Gastrocnemius medialis (tissue), 4 donors: ENCODE data around the gene ADARB2. TPM values are rescaled to one million over a fixed set of nuclear protein-coding genes. Genes with fewer than 3 reads are reported as not detected.

Source experiments
- ATAC-seq, 2 donors: fragments of 150-250 bp; one replicate each; pipeline ENCODE4 v1.9.1; 2016
- DNase-seq, 2 donors: peaks; one replicate each; pipeline ENCODE4 v3.0.0-alpha.2; 2019
- H3K27ac ChIP-seq, 4 donors: fragments of 200-600 bp; sonication (generic); 1 replicate in 1 of 4; 2 replicates in 3 of 4; pipeline ENCODE4 v1.5.1; 2016 to 2018; ENCODE audit warnings: mild to moderate bottlenecking in 2 of 4, moderate library complexity in 1 of 4
- H3K27me3 ChIP-seq, 3 donors: fragments of 200-600 bp; sonication (generic) in 2 of 3; 1 replicate in 1 of 3; 2 replicates in 2 of 3; pipeline versions ENCODE4 v1.5.1 to v1.6.0; 2016 to 2019; ENCODE audit warnings: mild to moderate bottlenecking in 1 of 3, moderate library complexity in 1 of 3
- H3K36me3 ChIP-seq, 2 donors: fragments of 200-600 bp; sonication (generic) in 1 of 2; one replicate each; pipeline ENCODE4 v1.5.1; 2017 to 2018
- H3K4me1 ChIP-seq, 2 donors: fragments of 200-600 bp; sonication (generic) in 1 of 2; one replicate each; pipeline ENCODE4 v1.5.1; 2016 to 2017; ENCODE audit warnings: mild to moderate bottlenecking in 2 of 2
- H3K4me3 ChIP-seq, 4 donors: fragments of 200-600 bp; sonication (generic) in 3 of 4; 1 replicate in 1 of 4; 2 replicates in 3 of 4; pipeline ENCODE4 v1.5.1; 2016 to 2019; ENCODE audit warnings: mild to moderate bottlenecking in 2 of 4
- H3K9me3 ChIP-seq, 3 donors: fragments of 200-600 bp; sonication (generic) in 2 of 3; 1 replicate in 1 of 3; 2 replicates in 2 of 3; pipeline ENCODE4 v1.5.1; 2016 to 2019
- CTCF ChIP-seq, 5 experiments: fragments of 450-650 bp in 3 of 5; fragments of 200-600 bp in 2 of 5; sonication (generic) in 2 of 5; IDR thresholded peaks in 4 of 5; conservative IDR thresholded peaks in 1 of 5; 1 replicate in 4 of 5; 2 replicates in 1 of 5; pipeline ENCODE4 v1.5.1; 2016 to 2019; ENCODE audit warnings: antibody characterized with exemption in 5 of 5, mild to moderate bottlenecking in 3 of 5, moderate library complexity in 3 of 5
- POLR2A ChIP-seq, 2 donors: fragments of 450-650 bp; IDR thresholded peaks; one replicate each; pipeline ENCODE4 v1.6.1; 2017; ENCODE audit warnings: antibody characterized with exemption in 2 of 2, mild to moderate bottlenecking in 2 of 2, moderate library complexity in 2 of 2
- in situ Hi-C, 4 donors: fragments of 200-750 bp; cut with MboI; loops; one replicate each; pipeline versions ENCODE4 v1.15.0 to v1.8.0; 2017; ENCODE audit warnings: low sequenced_read_pairs in 4 of 4
- intact Hi-C: fragments of 100-400 bp; cut with DNase I; formaldehyde crosslinking; loops from one replicate; pipeline ENCODE4 v1.15.1; 2023; ENCODE audit warnings: low total_unique reads
- total RNA-seq, 4 donors: library from RNA; depleted of rRNA; stranded (reverse); fragments of >200 nt; gene quantifications; one replicate each; pipeline versions ENCODE4 v1.1.0 to v1.2.3, GENCODE V29; 2016

Gene ADARB2
- total RNA-seq, 4 donors from 2014 or later: 0.07 to 0.87 (median 0.10) TPM

GRCh38 chr10:1651270-1651966 lies 85.9 kb downstream of the ADARB2 start:
- Histone ChIP-seq H3K4me3 (no peak overlapping the region), H3K27me3 (no peaks in the 10 kb centered on the region), H3K27ac (no peak overlapping the region), H3K4me1 (no peaks in the 10 kb centered on the region), H3K9me3 (no peaks in the 10 kb centered on the region), H3K36me3 (no peaks in the 10 kb centered on the region)
- DNase-seq (no peak), ATAC-seq (no peak)
- intact Hi-C loops (no loop called here), in situ Hi-C loops (no loop called here)
- TF ChIP-seq POLR2A (IDR thresholded peaks at IDR 0.05): no peak
- TF ChIP-seq CTCF (IDR thresholded peaks at IDR 0.05 in 4 of 5, conservative IDR thresholded peaks at IDR 0.05 in 1 of 5): no peak

- ATAC-seq (no peak), DNase-seq (no peak)
- no peaks in the 10 kb centered on the region for H3K9me3 ChIP-seq
- in situ Hi-C loops: no loop called here
- H3K36me3 ChIP-seq: no peaks in the 10 kb centered on the region
- H3K27me3 ChIP-seq: no peaks in the 10 kb centered on the region
- no peaks in the 10 kb centered on the region for H3K4me1 ChIP-seq
- intact Hi-C loops: no loop called here
- no peak for TF ChIP-seq CTCF (IDR thresholded peaks at IDR 0.05 in 4 of 5, conservative IDR thresholded peaks at IDR 0.05 in 1 of 5)
- no peak for TF ChIP-seq POLR2A (IDR thresholded peaks at IDR 0.05)
- no peak overlapping the region for H3K27ac ChIP-seq
- H3K4me3 ChIP-seq: no peak overlapping the region
Measured at GRCh38 chr10:1650542-1651269, 86.6 kb downstream of the ADARB2 start.

GRCh38 chr10:1648648-1649047 lies 88.7 kb downstream of the ADARB2 start:
- Histone ChIP-seq H3K27me3 (no peaks in the 10 kb centered on the region), H3K4me1 (no peaks in the 10 kb centered on the region), H3K9me3 (no peaks in the 10 kb centered on the region), H3K4me3 (no peak overlapping the region), H3K27ac (no peak overlapping the region), H3K36me3 (no peaks in the 10 kb centered on the region)
- ATAC-seq (no peak), DNase-seq (no peak)
- in situ Hi-C loops: no loop called here
- intact Hi-C loops: no loop called here
- TF ChIP-seq POLR2A (IDR thresholded peaks at IDR 0.05) (no peak), CTCF (IDR thresholded peaks at IDR 0.05 in 4 of 5, conservative IDR thresholded peaks at IDR 0.05 in 1 of 5) (no peak)

GRCh38 chr10:1646332-1646731 lies 91.0 kb downstream of the ADARB2 start:
- no peak overlapping the region for H3K4me3 ChIP-seq
- no peaks in the 10 kb centered on the region for H3K9me3 ChIP-seq
- H3K4me1 ChIP-seq: no peaks in the 10 kb centered on the region
- intact Hi-C loops: no loop called here
- ATAC-seq: no peak
- TF ChIP-seq POLR2A (IDR thresholded peaks at IDR 0.05): no peak
- H3K27me3 ChIP-seq: no peaks in the 10 kb centered on the region
- H3K36me3 ChIP-seq: no peaks in the 10 kb centered on the region
- H3K27ac ChIP-seq: no peak overlapping the region
- no peak for DNase-seq
- in situ Hi-C loops: no loop called here

- TF ChIP-seq POLR2A (IDR thresholded peaks at IDR 0.05) (no peak), CTCF (IDR thresholded peaks at IDR 0.05 in 4 of 5, conservative IDR thresholded peaks at IDR 0.05 in 1 of 5) (no peak)
- in situ Hi-C loops (no loop called here), intact Hi-C loops (no loop called here)
- H3K36me3 ChIP-seq: no peaks in the 10 kb centered on the region
- H3K27ac ChIP-seq: no peak overlapping the region
- no peaks in the 10 kb centered on the region for H3K4me1 ChIP-seq
- DNase-seq (no peak), ATAC-seq (no peak)
- no peaks in the 10 kb centered on the region for H3K27me3 ChIP-seq
- H3K4me3 ChIP-seq: no peak overlapping the region
- H3K9me3 ChIP-seq: no peaks in the 10 kb centered on the region
Measured at GRCh38 chr10:1645896-1646295, 91.4 kb downstream of the ADARB2 start.
